Osteoblast (primary cell): ENCODE data around the gene FURIN. TPM values are rescaled to one million over a fixed set of nuclear protein-coding genes. Genes with fewer than 3 reads are reported as not detected.

Experiments
- DNase-seq: peaks from one replicate; pipeline ENCODE4 v3.0.0; 2011; ENCODE audit warnings: low spot score, mixed read lengths; ENCODE audit not compliant: insufficient read length; ENCODE audit errors: missing footprints
- H2AFZ ChIP-seq: 2 replicates; pipeline ENCODE4 v1.6.0; 2011; ENCODE audit warnings: mild to moderate bottlenecking, low read length
- H3K27ac ChIP-seq: 2 replicates; pipeline ENCODE4 v1.5.1; 2011; ENCODE audit warnings: mild to moderate bottlenecking, low read depth, low read length, moderate library complexity
- H3K27me3 ChIP-seq: 2 replicates; pipeline ENCODE4 v1.6.0; 2012; ENCODE audit warnings: mild to moderate bottlenecking, control low read depth, inconsistent platforms, low read length, moderate library complexity; ENCODE audit not compliant: insufficient read depth
- H3K36me3 ChIP-seq: 2 replicates; pipeline ENCODE4 v1.5.1; 2011; ENCODE audit warnings: mild to moderate bottlenecking, low read length, control low read depth, moderate library complexity; ENCODE audit not compliant: insufficient read depth
- H3K4me1 ChIP-seq: 2 replicates; pipeline ENCODE4 v1.5.1; 2011; ENCODE audit warnings: mild to moderate bottlenecking, low read length, control low read depth, moderate library complexity; ENCODE audit not compliant: insufficient read depth
- H3K4me2 ChIP-seq: 2 replicates; pipeline ENCODE4 v1.6.0; 2011; ENCODE audit warnings: mild to moderate bottlenecking, low read length; ENCODE audit not compliant: insufficient read depth
- H3K4me3 ChIP-seq: fragments of 200-600 bp; sonication (generic); 3 replicates; pipeline ENCODE4 v1.5.1; 2012; ENCODE audit warnings: mild to moderate bottlenecking, low read length, inconsistent platforms; ENCODE audit not compliant: insufficient read depth
- H3K79me2 ChIP-seq: 2 replicates; pipeline ENCODE4 v1.6.0; 2012; ENCODE audit warnings: mild to moderate bottlenecking, low read length, control low read depth, inconsistent platforms; ENCODE audit not compliant: insufficient read depth
- H3K9me3 ChIP-seq: 2 replicates; pipeline ENCODE4 v1.5.1; 2011; ENCODE audit warnings: low read depth, low read length, control low read depth
- H4K20me1 ChIP-seq: 2 replicates; pipeline ENCODE4 v1.6.0; 2012; ENCODE audit warnings: mild to moderate bottlenecking, low read length, control low read depth; ENCODE audit not compliant: insufficient read depth
- total RNA-seq: library from RNA; depleted of rRNA; stranded (reverse); fragments of >200 nt; gene quantifications from 2 replicates; pipeline ENCODE4 v1.2.3, GENCODE V29; 2012
- TF ChIP-seq, protein P1 (sequence below): IDR thresholded peaks from 2 replicates; pipeline ENCODE4 v1.5.1; 2011; ENCODE audit warnings: mild to moderate bottlenecking, low read depth, low read length, moderate library complexity; ENCODE audit errors: extremely low read depth

FURIN gene
- total RNA-seq, result 39.1 and 42.7 TPM in 2 replicates

DNA sequence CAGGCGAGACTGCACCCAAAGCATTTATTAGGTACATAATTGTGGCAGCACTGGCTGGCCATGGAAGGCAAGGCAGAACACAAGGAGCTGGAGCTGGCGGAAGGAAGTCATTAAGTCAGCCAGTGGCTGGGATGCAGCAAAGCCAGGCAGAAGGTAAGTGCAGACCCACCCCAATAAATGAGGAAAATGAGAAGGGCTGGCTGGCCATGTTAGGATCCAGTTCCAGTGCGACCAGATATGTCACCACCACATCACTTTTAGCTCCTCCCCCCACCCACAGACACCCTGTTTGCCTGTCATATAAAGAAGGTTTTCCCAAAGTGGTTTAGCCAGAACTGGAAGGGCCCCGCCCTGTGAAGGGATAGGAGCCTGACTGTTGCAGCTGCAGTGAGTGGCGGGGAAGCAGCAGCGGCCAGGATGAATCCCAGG is at the start of gene FURIN:
FURIN (plus strand) TSS at position 328 of the 429 bp plus-strand sequence. CDS start 7,153 bp downstream, outside the sequence.
- Histone ChIP-seq H3K27me3 (no peaks in the 10 kb centered on the region), H3K4me2 (peak within 1 kb of the TSS; percentile 90), H3K4me1 (peaks cover 43% of the 10 kb centered on the region)

DNA sequence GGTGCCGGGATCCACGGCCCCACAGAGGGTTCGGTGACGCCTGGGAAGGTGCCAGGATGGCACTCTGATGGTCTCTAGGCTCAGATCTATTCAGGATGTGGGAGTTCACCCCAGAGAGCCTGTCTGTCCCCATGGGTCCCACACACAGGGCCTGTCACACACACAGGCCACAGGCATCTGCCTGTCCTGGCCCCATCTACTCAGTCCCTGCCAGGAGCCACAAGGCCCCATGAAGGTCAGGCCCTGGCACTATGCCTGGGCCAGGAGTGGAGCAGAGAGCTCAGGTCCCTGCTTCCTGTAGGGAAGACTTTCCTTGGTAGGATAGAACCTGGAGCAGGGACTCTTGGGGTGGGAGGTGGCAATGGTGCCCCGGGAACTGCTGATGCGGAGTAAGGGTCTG is 49.0 kb upstream of the FURIN start:
- TF ChIP-seq, protein P1, sequence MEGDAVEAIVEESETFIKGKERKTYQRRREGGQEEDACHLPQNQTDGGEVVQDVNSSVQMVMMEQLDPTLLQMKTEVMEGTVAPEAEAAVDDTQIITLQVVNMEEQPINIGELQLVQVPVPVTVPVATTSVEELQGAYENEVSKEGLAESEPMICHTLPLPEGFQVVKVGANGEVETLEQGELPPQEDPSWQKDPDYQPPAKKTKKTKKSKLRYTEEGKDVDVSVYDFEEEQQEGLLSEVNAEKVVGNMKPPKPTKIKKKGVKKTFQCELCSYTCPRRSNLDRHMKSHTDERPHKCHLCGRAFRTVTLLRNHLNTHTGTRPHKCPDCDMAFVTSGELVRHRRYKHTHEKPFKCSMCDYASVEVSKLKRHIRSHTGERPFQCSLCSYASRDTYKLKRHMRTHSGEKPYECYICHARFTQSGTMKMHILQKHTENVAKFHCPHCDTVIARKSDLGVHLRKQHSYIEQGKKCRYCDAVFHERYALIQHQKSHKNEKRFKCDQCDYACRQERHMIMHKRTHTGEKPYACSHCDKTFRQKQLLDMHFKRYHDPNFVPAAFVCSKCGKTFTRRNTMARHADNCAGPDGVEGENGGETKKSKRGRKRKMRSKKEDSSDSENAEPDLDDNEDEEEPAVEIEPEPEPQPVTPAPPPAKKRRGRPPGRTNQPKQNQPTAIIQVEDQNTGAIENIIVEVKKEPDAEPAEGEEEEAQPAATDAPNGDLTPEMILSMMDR, result no peak
- H3K9me3 ChIP-seq, result no peaks in the 10 kb centered on the region
- no peak overlapping the region for H2AFZ ChIP-seq
- no peaks in the 10 kb centered on the region for H3K36me3 ChIP-seq
- H3K4me3 ChIP-seq, result no peak overlapping the region
- no peaks in the 10 kb centered on the region for H3K79me2 ChIP-seq
- no peaks in the 10 kb centered on the region for H4K20me1 ChIP-seq
- no peak overlapping the region for H3K4me2 ChIP-seq
- no peaks in the 10 kb centered on the region for H3K27me3 ChIP-seq
- no peak overlapping the region for H3K27ac ChIP-seq
- peaks cover 3% of the 10 kb centered on the region for H3K4me1 ChIP-seq
- peak; percentile 62 for DNase-seq

More for the DNA sequence above, at the start of gene FURIN:
- H3K27ac ChIP-seq, result peak within 1 kb of the TSS; percentile 83
- no peak within 1 kb of the TSS for H3K4me3 ChIP-seq
- TF ChIP-seq, protein P1, result no peak
- H3K36me3 ChIP-seq, result no peaks in the 10 kb centered on the region
- DNase-seq, result no peak
- H2AFZ ChIP-seq, result no peak within 1 kb of the TSS
- peaks cover 27% of the 10 kb centered on the region for H3K79me2 ChIP-seq
- H4K20me1 ChIP-seq, result peaks cover 4% of the 10 kb centered on the region
- no peaks in the 10 kb centered on the region for H3K9me3 ChIP-seq

DNA sequence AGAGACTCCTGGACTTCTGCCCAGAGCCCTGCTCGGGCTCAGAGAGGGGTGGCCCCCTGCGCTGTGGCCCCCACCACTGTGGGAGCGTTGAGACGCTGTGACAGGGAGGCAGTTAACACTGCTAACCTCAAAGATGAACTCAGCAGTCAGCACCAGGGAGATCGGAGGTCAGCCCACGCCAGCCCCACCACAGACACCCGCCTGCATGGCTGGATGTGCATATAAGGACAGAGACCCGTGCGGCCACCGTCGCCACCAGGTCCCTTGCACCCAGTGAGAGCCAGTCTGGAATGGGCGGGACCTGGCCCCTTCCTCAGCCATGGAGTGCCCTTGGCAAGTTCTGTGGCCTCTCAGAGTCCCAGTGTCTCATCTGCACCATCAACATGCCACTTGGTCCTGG is 48.5 kb upstream of the FURIN start:
- Histone ChIP-seq H3K27me3 (no peaks in the 10 kb centered on the region), H3K4me2 (no peak overlapping the region), H3K36me3 (no peaks in the 10 kb centered on the region), H3K4me1 (no peaks in the 10 kb centered on the region), H3K27ac (no peak overlapping the region), H4K20me1 (no peaks in the 10 kb centered on the region), H3K4me3 (no peak overlapping the region), H2AFZ (no peak overlapping the region), H3K9me3 (no peaks in the 10 kb centered on the region), H3K79me2 (no peaks in the 10 kb centered on the region)
- peak; percentile 80 for DNase-seq
- TF ChIP-seq, protein P1, result no peak

DNA sequence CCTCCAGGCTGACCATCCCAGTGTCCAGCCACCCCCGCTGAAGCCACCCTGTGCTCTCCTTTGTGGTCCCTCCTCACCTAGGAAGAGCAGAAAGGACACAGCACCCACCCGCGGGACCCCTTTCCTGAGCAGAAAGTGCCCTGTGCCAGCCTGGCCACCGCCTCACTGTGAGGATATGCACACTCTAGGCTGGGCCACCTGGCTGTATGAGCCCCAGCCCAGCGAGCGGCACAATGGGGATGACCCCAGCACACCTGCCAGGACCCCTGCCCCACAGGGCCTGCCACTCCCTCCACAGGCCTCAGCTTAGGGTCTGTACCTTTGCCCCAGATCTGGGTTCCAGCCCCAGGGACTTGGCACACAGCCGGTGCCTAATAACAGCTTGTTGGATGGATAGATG is 47.9 kb upstream of the FURIN start:
- H3K4me1 ChIP-seq, result no peaks in the 10 kb centered on the region
- H2AFZ ChIP-seq, result no peak overlapping the region
- H3K4me3 ChIP-seq, result no peak overlapping the region
- DNase-seq, result peak; percentile 35
- no peaks in the 10 kb centered on the region for H3K27me3 ChIP-seq
- H3K9me3 ChIP-seq, result no peaks in the 10 kb centered on the region
- H4K20me1 ChIP-seq, result no peaks in the 10 kb centered on the region
- no peaks in the 10 kb centered on the region for H3K79me2 ChIP-seq
- H3K36me3 ChIP-seq, result no peaks in the 10 kb centered on the region
- no peak overlapping the region for H3K4me2 ChIP-seq
- H3K27ac ChIP-seq, result no peak overlapping the region
- TF ChIP-seq, protein P1, result no peak
